ENCODE data around the gene OXTR.
"Not testable (repeated sequence)": the region's sequence is repeated elsewhere in the genome, so short reads cannot be mapped to it uniquely, and the experiment has no call there.

The OXTR gene

GRCh38 chr3:8739757-8740504 lies 29.5 kb downstream of the OXTR start:
- ATAC-seq, result no peak

DNA sequence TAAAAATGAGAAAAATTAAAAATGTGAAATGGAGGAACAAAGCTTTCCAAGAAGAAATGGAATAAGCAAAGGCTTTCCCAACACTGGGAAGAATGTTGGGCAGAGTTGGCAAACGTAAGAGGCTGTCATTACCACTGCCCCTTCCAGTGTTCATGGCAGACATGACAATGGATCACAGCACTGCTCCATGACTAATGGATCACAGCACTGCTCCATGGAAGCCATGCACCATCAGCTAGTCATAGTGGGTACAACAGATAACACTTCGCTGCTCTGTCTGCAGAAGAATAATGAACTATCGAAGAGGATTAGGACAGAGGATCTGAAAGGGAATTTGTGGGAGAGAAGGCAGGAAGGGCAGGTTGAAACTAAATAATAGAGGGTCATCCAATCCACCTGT lies 30.8 kb downstream of the OXTR start:
- no peak for ATAC-seq

DNA sequence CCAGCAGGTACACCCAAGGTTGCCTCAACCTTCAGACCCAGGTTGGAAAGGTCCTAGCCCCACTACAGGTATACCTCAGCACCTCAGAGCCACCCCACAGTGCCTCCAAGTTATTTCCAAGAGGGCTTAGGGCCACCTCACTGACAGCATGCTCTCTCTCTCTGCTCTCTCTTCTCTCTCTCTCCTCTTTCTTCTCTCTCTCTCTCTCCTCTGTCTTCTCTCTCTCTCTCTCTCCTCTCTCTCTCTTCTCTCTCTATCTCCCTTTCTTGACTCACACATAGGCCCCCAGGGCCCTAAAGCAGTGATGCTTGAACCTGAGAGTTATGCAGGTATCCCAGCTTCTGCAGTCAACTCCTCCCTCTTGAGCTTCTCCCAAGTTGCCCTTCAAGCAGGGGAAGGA lies 31.6 kb downstream of the OXTR start:
- no peak for ATAC-seq

DNA sequence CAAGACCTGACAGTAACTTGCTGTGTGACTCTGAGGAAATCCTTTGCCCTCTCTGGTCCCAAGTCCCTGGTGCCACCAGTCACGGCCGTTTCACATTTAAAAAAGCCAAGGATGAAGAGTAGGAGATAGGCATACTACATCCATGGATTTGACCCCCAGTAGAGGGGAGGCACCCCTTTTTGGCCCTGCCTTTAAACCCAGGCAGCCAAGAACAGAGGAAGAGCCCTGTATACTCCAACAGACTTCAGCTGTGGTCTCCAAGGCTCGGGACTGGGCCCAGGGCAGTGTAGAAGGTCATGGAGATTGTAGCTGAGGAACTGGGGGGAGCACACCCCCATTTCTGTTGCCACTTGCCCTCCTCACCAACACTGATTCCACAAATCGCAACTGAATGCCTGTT lies 32.1 kb downstream of the OXTR start:
- ATAC-seq, result no peak

GRCh38 chr3:8736436-8736835 lies 33.0 kb downstream of the OXTR start:
- no peak for ATAC-seq

- ATAC-seq, result no peak
Measured at GRCh38 chr3:8734908-8735307, 34.5 kb downstream of the OXTR start.

GRCh38 chr3:8734137-8734878 lies 35.1 kb downstream of the OXTR start:
- ATAC-seq, result no peak

GRCh38 chr3:8733332-8734094 lies 35.9 kb downstream of the OXTR start, which contains the start of gene CAV3:
Gene CAV3 (plus strand): TSS chr3:8733802. CDS start chr3:8733877, 75 bp downstream.
- no peak for ATAC-seq

DNA sequence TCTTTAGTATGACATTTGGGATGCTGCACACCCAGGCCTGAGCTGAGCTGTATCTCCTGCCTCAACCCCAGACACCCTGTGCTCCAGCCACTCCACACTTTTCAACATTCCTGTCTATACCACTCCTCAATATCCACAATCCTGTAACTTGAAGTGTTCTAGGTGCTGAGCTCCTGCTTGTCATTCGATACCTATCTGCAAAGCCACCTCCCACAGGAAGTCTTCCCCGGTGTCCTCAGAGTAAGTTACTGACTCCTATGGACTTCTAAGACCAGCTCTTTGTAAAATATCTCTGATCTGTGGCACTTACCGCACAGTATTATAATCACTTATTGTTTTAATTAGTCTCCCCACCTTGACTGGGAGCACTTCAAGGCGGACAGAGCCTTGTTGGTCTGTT lies 37.0 kb downstream of the OXTR start:
- no peak for ATAC-seq

- ATAC-seq, result no peak
Measured at GRCh38 chr3:8730656-8731055, 38.8 kb downstream of the OXTR start.

DNA sequence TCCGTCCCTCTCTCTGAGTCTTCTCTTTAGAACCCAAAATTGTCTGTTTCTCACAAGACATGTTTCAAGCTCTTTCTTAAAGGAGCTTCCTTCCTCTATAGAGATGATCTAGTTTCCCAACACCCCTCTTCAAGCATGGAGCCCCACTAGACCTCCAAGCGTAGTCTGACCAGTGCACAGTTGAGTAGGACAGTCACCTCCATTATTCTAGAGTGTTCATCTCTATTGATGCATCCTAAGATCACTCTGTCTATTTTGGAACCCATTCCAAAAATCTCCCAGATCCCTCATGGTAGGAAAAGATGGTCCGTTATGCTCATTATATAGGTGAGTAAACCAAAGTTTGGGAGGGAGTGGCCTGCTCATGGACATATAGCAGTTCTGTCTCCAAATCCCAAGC lies 39.9 kb downstream of the OXTR start:
- ATAC-seq, result no peak

DNA sequence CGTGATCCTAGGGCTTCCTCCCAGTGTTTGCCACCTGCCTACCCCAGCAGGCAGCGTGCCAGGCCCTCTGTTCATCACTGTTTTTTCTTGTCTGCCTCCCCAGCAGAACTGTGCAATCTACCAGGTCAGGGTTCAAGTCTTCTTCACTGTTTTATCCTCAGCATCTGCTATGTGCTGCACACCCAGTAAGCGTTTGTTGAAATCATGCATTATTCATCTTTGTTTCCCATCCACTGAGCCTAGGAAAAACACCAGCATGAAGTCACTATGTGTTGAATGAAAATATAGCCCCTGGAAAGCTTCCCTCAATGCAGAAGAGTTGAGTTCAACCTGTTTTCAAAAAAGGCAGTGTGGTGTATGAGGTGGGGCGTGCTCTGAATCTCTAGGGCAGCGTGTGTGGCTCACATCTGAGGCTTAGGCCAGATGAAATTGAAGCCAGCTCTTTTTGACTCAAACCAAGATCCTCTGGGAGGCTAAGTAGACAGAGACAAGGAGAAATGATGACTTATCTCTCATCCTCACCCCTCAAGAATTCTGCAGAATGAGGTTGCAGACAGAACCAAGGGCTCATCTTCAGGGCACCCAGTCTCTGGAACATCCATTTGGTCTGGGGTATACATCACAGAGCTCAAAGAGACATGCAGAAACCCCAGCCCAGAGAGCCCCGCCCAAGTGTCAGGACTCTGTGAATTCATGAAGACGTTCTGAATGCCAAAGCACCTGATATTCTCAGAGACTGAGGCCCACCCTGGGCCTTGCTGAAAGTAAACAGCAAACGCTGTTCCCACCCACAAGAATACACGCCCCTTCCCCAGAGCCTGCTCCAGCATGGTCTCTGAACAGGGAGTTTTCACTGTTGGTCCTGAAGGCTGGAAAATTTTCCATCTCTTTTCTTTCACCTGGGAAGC lies 41.6 kb downstream of the OXTR start:
- ATAC-seq, result no peak

- ATAC-seq, result no peak
Measured at GRCh38 chr3:8724108-8724752, 45.2 kb downstream of the OXTR start.

- ATAC-seq, result no peak
Measured at GRCh38 chr3:8723612-8724011, 45.8 kb downstream of the OXTR start.

GRCh38 chr3:8722808-8723207 lies 46.6 kb downstream of the OXTR start:
- no peak for ATAC-seq

GRCh38 chr3:8715757-8716156 lies 53.7 kb downstream of the OXTR start:
- not testable (repeated sequence) for ATAC-seq

- no peak for ATAC-seq
Measured at GRCh38 chr3:8713901-8714759, 55.3 kb downstream of the OXTR start.

- ATAC-seq, result no peak
Measured at GRCh38 chr3:8712908-8713255, 56.5 kb downstream of the OXTR start.

- no peak for ATAC-seq
Measured at GRCh38 chr3:8712045-8712907, 57.1 kb downstream of the OXTR start.

All from activated CD4-positive, CD25-positive, alpha-beta regulatory T cell treated with anti-CD3 and anti-CD28 coated beads, Interleukin-2, amount 50 U/mL, for 24 hours (primary cell).